HL-60 (cell line): ENCODE results near the gene CDH1.

Source experiments
- DNase-seq, 2 experiments: peaks; one replicate each; pipeline ENCODE4 v3.0.0-alpha.2; 2010 to 2020; ENCODE audit warnings: low read depth in 1 of 2, low spot score in 1 of 2
- H3K27ac ChIP-seq: fragments of 250-450 bp; sonication (Bioruptor Pico); replicated peaks from 2 replicates; pipeline ENCODE4 v1.5.1; 2020; ENCODE audit warnings: mild to moderate bottlenecking, moderate library complexity
- H3K27me3 ChIP-seq: fragments of 250-450 bp; sonication (Bioruptor Pico); 2 replicates; pipeline ENCODE4 v1.5.1; 2021; ENCODE audit warnings: mild to moderate bottlenecking, moderate library complexity; ENCODE audit not compliant: insufficient read depth, poor library complexity, severe bottlenecking
- H3K4me3 ChIP-seq: replicated peaks from 2 replicates; pipeline ENCODE4 v1.5.1; 2011; ENCODE audit warnings: mild to moderate bottlenecking, control low read depth, low read length; ENCODE audit not compliant: insufficient read depth
- GABPA ChIP-seq: IDR thresholded peaks from 2 replicates; pipeline ENCODE4 v1.6.1; 2012; ENCODE audit warnings: low read depth
- POLR2AphosphoS5 ChIP-seq: IDR thresholded peaks from 2 replicates; pipeline ENCODE4 v1.6.1; 2012; ENCODE audit warnings: low read depth
- SPI1 ChIP-seq: IDR thresholded peaks from 2 replicates; pipeline ENCODE4 v1.6.1; 2012; ENCODE audit warnings: low read depth, mild to moderate bottlenecking, borderline replicate concordance
- TF ChIP-seq, protein P1 (sequence below): IDR thresholded peaks from 2 replicates; pipeline ENCODE4 v1.6.1; 2012; ENCODE audit warnings: low read depth; ENCODE audit not compliant: insufficient replicate concordance
- TF ChIP-seq, protein P2 (sequence below): IDR thresholded peaks from one replicate; pipeline ENCODE4 v1.5.1; 2011; ENCODE audit warnings: low read length, control low read depth, inconsistent platforms; ENCODE audit not compliant: insufficient read depth

Gene CDH1

DNA sequence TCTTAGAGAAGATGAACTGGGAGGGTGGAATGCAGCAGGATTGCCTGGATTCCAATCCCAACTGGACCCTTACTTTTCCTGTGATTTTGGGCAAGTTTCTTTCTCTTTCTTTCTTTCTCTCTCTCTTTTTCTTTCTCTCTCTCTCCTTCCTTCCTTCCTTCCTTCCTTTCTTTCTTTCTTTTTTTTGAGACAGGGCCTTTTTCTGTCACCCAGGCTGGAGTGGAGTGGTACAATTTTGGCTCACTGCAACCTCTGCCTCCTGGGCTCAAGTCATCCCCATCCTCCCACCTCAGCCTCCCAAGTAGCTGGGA is 20.5 kb downstream of the CDH1 start:
- no peak overlapping the region for H3K27ac ChIP-seq
- no peak overlapping the region for H3K4me3 ChIP-seq
- no peaks in the 10 kb centered on the region for H3K27me3 ChIP-seq
- no peak for DNase-seq
- TF ChIP-seq, protein P1, sequence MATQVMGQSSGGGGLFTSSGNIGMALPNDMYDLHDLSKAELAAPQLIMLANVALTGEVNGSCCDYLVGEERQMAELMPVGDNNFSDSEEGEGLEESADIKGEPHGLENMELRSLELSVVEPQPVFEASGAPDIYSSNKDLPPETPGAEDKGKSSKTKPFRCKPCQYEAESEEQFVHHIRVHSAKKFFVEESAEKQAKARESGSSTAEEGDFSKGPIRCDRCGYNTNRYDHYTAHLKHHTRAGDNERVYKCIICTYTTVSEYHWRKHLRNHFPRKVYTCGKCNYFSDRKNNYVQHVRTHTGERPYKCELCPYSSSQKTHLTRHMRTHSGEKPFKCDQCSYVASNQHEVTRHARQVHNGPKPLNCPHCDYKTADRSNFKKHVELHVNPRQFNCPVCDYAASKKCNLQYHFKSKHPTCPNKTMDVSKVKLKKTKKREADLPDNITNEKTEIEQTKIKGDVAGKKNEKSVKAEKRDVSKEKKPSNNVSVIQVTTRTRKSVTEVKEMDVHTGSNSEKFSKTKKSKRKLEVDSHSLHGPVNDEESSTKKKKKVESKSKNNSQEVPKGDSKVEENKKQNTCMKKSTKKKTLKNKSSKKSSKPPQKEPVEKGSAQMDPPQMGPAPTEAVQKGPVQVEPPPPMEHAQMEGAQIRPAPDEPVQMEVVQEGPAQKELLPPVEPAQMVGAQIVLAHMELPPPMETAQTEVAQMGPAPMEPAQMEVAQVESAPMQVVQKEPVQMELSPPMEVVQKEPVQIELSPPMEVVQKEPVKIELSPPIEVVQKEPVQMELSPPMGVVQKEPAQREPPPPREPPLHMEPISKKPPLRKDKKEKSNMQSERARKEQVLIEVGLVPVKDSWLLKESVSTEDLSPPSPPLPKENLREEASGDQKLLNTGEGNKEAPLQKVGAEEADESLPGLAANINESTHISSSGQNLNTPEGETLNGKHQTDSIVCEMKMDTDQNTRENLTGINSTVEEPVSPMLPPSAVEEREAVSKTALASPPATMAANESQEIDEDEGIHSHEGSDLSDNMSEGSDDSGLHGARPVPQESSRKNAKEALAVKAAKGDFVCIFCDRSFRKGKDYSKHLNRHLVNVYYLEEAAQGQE, result no peak
- TF ChIP-seq SPI1, result no peak
- no peak for TF ChIP-seq GABPA
- no peak for TF ChIP-seq POLR2AphosphoS5
- TF ChIP-seq, protein P2, sequence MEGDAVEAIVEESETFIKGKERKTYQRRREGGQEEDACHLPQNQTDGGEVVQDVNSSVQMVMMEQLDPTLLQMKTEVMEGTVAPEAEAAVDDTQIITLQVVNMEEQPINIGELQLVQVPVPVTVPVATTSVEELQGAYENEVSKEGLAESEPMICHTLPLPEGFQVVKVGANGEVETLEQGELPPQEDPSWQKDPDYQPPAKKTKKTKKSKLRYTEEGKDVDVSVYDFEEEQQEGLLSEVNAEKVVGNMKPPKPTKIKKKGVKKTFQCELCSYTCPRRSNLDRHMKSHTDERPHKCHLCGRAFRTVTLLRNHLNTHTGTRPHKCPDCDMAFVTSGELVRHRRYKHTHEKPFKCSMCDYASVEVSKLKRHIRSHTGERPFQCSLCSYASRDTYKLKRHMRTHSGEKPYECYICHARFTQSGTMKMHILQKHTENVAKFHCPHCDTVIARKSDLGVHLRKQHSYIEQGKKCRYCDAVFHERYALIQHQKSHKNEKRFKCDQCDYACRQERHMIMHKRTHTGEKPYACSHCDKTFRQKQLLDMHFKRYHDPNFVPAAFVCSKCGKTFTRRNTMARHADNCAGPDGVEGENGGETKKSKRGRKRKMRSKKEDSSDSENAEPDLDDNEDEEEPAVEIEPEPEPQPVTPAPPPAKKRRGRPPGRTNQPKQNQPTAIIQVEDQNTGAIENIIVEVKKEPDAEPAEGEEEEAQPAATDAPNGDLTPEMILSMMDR, result no peak

DNA sequence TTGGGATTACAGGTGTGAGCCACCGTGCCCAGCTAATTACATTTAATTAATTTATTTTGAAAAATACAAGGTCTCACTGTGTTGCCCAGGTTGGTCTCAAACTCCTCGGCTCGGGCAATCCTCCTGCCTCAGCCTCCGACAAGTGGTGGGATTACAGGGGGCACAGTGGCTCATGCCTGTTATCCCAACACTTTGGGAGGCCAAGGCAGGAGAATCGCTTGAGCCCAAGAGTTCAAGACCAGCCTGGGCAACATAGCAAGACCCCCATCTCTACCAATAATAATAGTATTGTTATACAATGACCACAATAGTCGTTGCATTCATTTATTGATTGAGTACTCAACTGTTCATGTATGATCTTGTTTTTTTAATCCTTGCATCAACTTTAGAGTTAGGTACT is 22.0 kb downstream of the CDH1 start:
- H3K27me3 ChIP-seq, result no peaks in the 10 kb centered on the region
- no peak for DNase-seq
- H3K4me3 ChIP-seq, result no peak overlapping the region
- H3K27ac ChIP-seq, result no peak overlapping the region
- TF ChIP-seq, protein P2, result no peak
- TF ChIP-seq SPI1 (no peak), GABPA (no peak)
- TF ChIP-seq, protein P1, result no peak

DNA sequence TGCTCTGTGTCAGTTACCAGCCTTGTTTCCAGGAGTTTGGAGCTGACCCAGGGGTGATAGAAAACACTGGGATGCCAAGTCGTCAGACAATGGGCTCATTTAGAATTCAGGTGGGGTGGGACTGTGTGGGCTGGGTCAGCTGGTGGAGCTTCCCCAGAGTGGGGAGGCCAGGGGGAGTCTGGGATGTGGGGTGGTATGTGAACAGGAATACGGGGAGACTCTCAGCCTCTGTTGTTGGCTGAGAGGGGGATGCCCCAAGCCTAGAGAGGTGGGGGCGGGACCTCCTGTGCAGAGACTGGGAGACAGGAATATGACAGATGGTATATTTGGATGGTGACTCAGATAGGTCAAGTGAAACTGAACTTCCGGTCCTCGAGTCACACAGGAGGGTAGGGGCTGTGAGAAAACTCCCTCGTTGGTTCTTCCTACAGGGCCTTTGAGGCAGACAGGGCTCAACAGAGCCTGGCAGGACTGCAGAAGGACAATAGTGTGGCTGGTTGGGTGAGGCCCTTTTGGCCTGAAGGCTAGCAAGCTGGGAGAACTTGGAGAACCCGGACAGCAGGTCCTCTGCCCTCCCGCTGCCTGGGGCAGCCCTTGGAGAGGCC is 23.7 kb downstream of the CDH1 start:
- no peak for DNase-seq
- H3K27ac ChIP-seq, result no peak overlapping the region
- H3K27me3 ChIP-seq, result no peaks in the 10 kb centered on the region
- no peak for TF ChIP-seq SPI1
- TF ChIP-seq GABPA, result no peak
- TF ChIP-seq, protein P2, result no peak
- no peak for TF ChIP-seq POLR2AphosphoS5
- TF ChIP-seq, protein P1, result no peak
- no peak overlapping the region for H3K4me3 ChIP-seq
